Esophagus muscularis mucosa (tissue), 4 donors: ENCODE measurements around the gene GRIK3. TPM values are rescaled to one million over a fixed set of nuclear protein-coding genes. Genes with fewer than 3 reads are reported as not detected.

ENCODE experiments used
- DNase-seq: peaks from one replicate; pipeline ENCODE4 v3.0.0-alpha.2; 2017; ENCODE audit errors: extremely low spot score
- H3K27ac ChIP-seq, 4 donors: fragments of 200-600 bp; sonication (generic); replicated peaks in 1 of 4; 1 replicate in 3 of 4; 2 replicates in 1 of 4; pipeline ENCODE4 v1.5.1; 2016 to 2019; ENCODE audit warnings: mild to moderate bottlenecking in 1 of 4
- H3K27me3 ChIP-seq, 4 donors: fragments of 200-600 bp; sonication (generic); one replicate each; pipeline versions ENCODE4 v1.5.1 to v1.6.0; 2016 to 2019
- H3K36me3 ChIP-seq, 4 donors: fragments of 200-600 bp; sonication (generic); one replicate each; pipeline ENCODE4 v1.5.1; 2016 to 2019
- H3K4me1 ChIP-seq, 4 donors: fragments of 200-600 bp; sonication (generic); one replicate each; pipeline ENCODE4 v1.5.1; 2016 to 2019
- H3K4me3 ChIP-seq, 4 donors: fragments of 200-600 bp; sonication (generic); 1 replicate in 2 of 4; 2 replicates in 2 of 4; pipeline ENCODE4 v1.5.1; 2016 to 2019; ENCODE audit warnings: mild to moderate bottlenecking in 4 of 4, moderate library complexity in 1 of 4
- H3K9me3 ChIP-seq, 4 donors: fragments of 200-600 bp; sonication (generic); 1 replicate in 3 of 4; 2 replicates in 1 of 4; pipeline ENCODE4 v1.5.1; 2016 to 2019
- EP300 ChIP-seq: sonication (generic); formaldehyde crosslinking; IDR thresholded peaks from one replicate; pipeline ENCODE4 v1.6.1; 2017; ENCODE audit warnings: antibody characterized with exemption
- POLR2A ChIP-seq: fragments of 450-650 bp; IDR thresholded peaks from one replicate; pipeline ENCODE4 v1.6.1; 2017; ENCODE audit warnings: antibody characterized with exemption, moderate library complexity, mild to moderate bottlenecking, low read depth
- POLR2AphosphoS5 ChIP-seq, 2 donors: sonication (generic); formaldehyde crosslinking; IDR thresholded peaks; one replicate each; pipeline ENCODE4 v1.6.1; 2017; ENCODE audit warnings: antibody characterized with exemption in 2 of 2
- WGBS: methylation state at CpG from one replicate; pipeline ENCODE4 v1.1.5; 2018; 5-methylcytosine and 5-hydroxymethylcytosine counted together
- intact Hi-C: fragments of 100-400 bp; cut with DNase I; formaldehyde crosslinking; loops from one replicate; pipeline ENCODE4 v1.15.1; 2023
- total RNA-seq, 4 donors: library from RNA; depleted of rRNA; stranded (reverse); fragments of >200 nt; gene quantifications; one replicate each; pipeline versions ENCODE4 v1.1.0 to v1.2.1, GENCODE V29; 2016
- TF ChIP-seq, protein P1 (sequence below), 3 experiments: fragments of 200-600 bp in 2 of 3; fragments of 450-650 bp in 1 of 3; sonication (generic) in 2 of 3; IDR thresholded peaks; one replicate each; pipeline ENCODE4 v1.5.1; 2017 to 2019; ENCODE audit warnings: antibody characterized with exemption in 3 of 3, mild to moderate bottlenecking in 2 of 3, moderate library complexity in 1 of 3

Gene GRIK3
- total RNA-seq, 4 donors from 2014 or later, result 5.3 to 7.9 (median 6.6) TPM

GRCh38 chr1:36858553-36858952 is 175.8 kb downstream of the GRIK3 start:
- Histone ChIP-seq H3K36me3 (no peaks in the 10 kb centered on the region), H3K4me3 (no peak overlapping the region), H3K27me3 (peaks cover 0 to 89% (median 0%) of the 10 kb centered on the region in 4 donors), H3K4me1 (peaks cover 0 to 2% (median 0%) of the 10 kb centered on the region in 4 donors), H3K27ac (no peak overlapping the region), H3K9me3 (no peaks in the 10 kb centered on the region)
- WGBS, result 98% methylated on average over 5 of the region's 5 CpGs
- TF ChIP-seq, protein P1, sequence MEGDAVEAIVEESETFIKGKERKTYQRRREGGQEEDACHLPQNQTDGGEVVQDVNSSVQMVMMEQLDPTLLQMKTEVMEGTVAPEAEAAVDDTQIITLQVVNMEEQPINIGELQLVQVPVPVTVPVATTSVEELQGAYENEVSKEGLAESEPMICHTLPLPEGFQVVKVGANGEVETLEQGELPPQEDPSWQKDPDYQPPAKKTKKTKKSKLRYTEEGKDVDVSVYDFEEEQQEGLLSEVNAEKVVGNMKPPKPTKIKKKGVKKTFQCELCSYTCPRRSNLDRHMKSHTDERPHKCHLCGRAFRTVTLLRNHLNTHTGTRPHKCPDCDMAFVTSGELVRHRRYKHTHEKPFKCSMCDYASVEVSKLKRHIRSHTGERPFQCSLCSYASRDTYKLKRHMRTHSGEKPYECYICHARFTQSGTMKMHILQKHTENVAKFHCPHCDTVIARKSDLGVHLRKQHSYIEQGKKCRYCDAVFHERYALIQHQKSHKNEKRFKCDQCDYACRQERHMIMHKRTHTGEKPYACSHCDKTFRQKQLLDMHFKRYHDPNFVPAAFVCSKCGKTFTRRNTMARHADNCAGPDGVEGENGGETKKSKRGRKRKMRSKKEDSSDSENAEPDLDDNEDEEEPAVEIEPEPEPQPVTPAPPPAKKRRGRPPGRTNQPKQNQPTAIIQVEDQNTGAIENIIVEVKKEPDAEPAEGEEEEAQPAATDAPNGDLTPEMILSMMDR (IDR thresholded peaks at IDR 0.05), result no peak
- TF ChIP-seq POLR2A (no peak), EP300 (no peak), POLR2AphosphoS5 (IDR thresholded peaks at IDR 0.05) (no peak)
- no peak for DNase-seq
- intact Hi-C loops, result no loop called here

DNA sequence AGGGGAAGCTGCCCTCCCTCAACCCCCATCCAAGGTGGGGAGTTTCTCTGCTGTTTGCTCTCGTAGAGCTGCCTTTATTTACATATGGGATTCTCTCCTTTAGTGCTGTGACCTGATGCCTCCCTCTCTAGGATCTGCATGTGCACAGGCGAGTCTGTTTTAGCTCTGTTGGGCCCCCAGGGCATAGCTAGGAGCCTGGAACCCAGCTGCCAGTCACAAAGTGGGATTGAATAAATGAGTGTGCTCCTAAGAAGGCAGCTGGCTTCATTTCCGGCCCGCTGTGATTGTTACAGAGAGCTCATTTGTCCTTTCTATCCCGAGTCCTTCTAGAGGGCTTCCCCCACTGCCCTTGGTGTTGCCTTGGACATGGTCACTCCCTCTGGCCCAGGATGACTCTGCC is 176.6 kb downstream of the GRIK3 start:
- Histone ChIP-seq H3K4me3 (no peak overlapping the region), H3K27ac (no peak overlapping the region), H3K27me3 (peaks cover 0 to 89% (median 0%) of the 10 kb centered on the region in 4 donors), H3K4me1 (peaks cover 0 to 2% (median 0%) of the 10 kb centered on the region in 4 donors), H3K9me3 (no peaks in the 10 kb centered on the region), H3K36me3 (no peaks in the 10 kb centered on the region)
- no peak for TF ChIP-seq POLR2A
- TF ChIP-seq, protein P1 (IDR thresholded peaks at IDR 0.05), result no peak
- no peak for TF ChIP-seq POLR2AphosphoS5 (IDR thresholded peaks at IDR 0.05)
- TF ChIP-seq EP300, result no peak
- 56% methylated on average over 5 of the region's 5 CpGs for WGBS
- DNase-seq, result no peak
- intact Hi-C loops, result no loop called here

DNA sequence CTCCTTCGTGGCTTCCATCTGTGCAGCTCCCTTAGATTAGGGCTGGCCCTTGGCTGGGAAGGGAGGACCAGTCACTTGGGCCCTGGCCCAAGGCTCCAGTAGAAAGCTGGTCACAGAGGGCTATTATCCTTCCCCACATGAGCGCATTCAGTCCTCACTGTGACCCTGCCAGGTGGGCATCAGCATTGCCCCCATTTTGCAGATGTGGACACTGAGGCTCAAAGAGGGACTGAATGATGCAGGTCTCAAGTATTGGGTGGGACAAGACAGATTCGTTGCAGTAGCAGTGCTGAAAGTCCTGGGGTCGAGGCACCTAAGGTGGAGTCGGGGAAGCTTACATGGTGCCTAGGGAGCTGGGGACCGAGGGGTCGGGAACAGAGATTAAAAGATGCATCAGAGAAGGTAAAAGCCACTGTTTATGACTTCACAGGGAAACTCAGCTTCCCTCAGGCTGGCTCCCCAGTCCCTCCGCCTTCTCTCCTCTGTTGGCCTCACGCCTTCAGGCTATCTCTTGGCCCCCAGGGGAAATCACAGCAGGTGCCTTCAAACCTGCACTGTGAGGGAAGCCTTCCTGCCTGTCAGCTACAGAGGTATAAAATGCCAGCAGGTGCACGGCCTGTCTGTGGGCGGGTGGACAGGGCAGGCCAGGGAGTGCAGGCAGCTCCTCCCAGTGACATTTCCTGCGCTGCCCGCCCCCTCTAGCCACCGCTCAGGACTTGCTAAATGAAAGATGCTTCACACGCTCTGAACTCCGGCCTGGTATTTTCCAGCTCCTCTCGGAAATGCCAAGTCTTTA is 178.4 kb downstream of the GRIK3 start:
- DNase-seq, result no peak
- H3K4me3 ChIP-seq, result no peak overlapping the region
- H3K9me3 ChIP-seq, result no peaks in the 10 kb centered on the region
- WGBS, result 57% methylated on average over 17 of the region's 17 CpGs
- no peak for TF ChIP-seq EP300
- no peak for TF ChIP-seq POLR2A
- TF ChIP-seq, protein P1 (IDR thresholded peaks at IDR 0.05), result no peak
- no peak for TF ChIP-seq POLR2AphosphoS5 (IDR thresholded peaks at IDR 0.05)
- intact Hi-C loops, result no loop called here
- peaks cover 0 to 2% (median 0%) of the 10 kb centered on the region in 4 donors for H3K4me1 ChIP-seq
- H3K27ac ChIP-seq, result no peak overlapping the region
- no peaks in the 10 kb centered on the region for H3K36me3 ChIP-seq
- H3K27me3 ChIP-seq, result peaks cover 0 to 91% (median 4%) of the 10 kb centered on the region in 4 donors

DNA sequence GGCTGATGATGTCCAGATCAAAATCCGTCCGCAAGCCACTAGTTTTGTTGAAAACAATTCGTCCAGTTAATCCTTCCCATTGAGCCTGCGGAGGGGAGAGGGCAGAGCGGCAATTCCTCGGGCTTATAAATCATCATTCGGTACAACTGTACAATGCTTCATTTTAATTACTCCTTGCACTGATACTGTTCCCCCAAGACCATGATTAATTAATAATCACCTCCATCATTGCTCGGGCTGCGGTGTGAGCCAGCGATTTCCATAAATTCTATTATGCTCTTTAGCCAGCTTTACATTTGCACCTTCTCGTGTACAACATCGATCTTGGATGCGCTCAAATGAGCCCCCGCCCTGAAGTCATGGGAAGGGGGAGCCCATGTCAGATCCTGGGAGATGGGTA is 180.7 kb downstream of the GRIK3 start:
- 79% methylated on average over 14 of the region's 14 CpGs for WGBS
- peaks cover 0 to 95% (median 4%) of the 10 kb centered on the region in 4 donors for H3K27me3 ChIP-seq

More for the DNA sequence above, 180.7 kb downstream of the GRIK3 start:
- TF ChIP-seq POLR2AphosphoS5 (IDR thresholded peaks at IDR 0.05) (no peak), POLR2A (no peak), EP300 (no peak)
- TF ChIP-seq, protein P1 (IDR thresholded peaks at IDR 0.05), result no peak
- no peak overlapping the region for H3K4me3 ChIP-seq
- H3K9me3 ChIP-seq, result no peaks in the 10 kb centered on the region
- intact Hi-C loops, result no loop called here
- H3K27ac ChIP-seq, result no peak overlapping the region
- H3K36me3 ChIP-seq, result no peaks in the 10 kb centered on the region
- peaks cover 0 to 2% (median 0%) of the 10 kb centered on the region in 4 donors for H3K4me1 ChIP-seq
- no peak for DNase-seq
